Endodermal cell (in vitro differentiated cells): ENCODE measurements around the gene TCF12. TPM values are rescaled to one million over a fixed set of nuclear protein-coding genes. Genes with fewer than 3 reads are reported as not detected.

ENCODE experiments used
- DNase-seq: peaks from one replicate; pipeline ENCODE4 v3.0.0-alpha.2; 2017
- H3K27ac ChIP-seq: 2 replicates; pipeline ENCODE4 v1.5.1; 2013; ENCODE audit warnings: mild to moderate bottlenecking, low read depth, low read length, moderate library complexity
- H3K27me3 ChIP-seq: 2 replicates; pipeline ENCODE4 v1.6.1; 2013; ENCODE audit warnings: mild to moderate bottlenecking, low read length, moderate library complexity; ENCODE audit not compliant: insufficient read depth, control insufficient read depth, poor library complexity, severe bottlenecking
- H3K36me3 ChIP-seq: 2 replicates; pipeline ENCODE4 v1.7.0; 2013; ENCODE audit warnings: mild to moderate bottlenecking, low read length, moderate library complexity; ENCODE audit not compliant: control insufficient read depth, insufficient read depth
- H3K4me1 ChIP-seq: one replicate; pipeline ENCODE4 v1.7.0; 2013; ENCODE audit warnings: low read length; ENCODE audit not compliant: control insufficient read depth, insufficient read depth
- H3K4me3 ChIP-seq: 2 replicates; pipeline ENCODE4 v1.5.1; 2013; ENCODE audit warnings: mild to moderate bottlenecking, low read length, moderate library complexity
- H3K9ac ChIP-seq: 2 replicates; pipeline ENCODE4 v1.6.1; 2013; ENCODE audit warnings: mild to moderate bottlenecking, low read length, moderate library complexity; ENCODE audit not compliant: poor library complexity, severe bottlenecking; ENCODE audit errors: extremely low read depth
- H3K9me3 ChIP-seq: 2 replicates; pipeline ENCODE4 v1.6.1; 2013; ENCODE audit warnings: mild to moderate bottlenecking, low read length, moderate library complexity; ENCODE audit not compliant: control insufficient read depth
- H3K27ac Mint-ChIP-seq: 2 replicates; pipeline ENCODE4 v1.8.0; 2020; ENCODE audit warnings: mixed read lengths
- H3K27me3 Mint-ChIP-seq: 2 replicates; pipeline ENCODE4 v1.8.0; 2021; ENCODE audit warnings: mild to moderate bottlenecking, mixed read lengths; ENCODE audit not compliant: insufficient read depth
- H3K36me3 Mint-ChIP-seq: 2 replicates; pipeline ENCODE4 v1.8.0; 2020; ENCODE audit warnings: low read depth, mixed read lengths
- H3K4me1 Mint-ChIP-seq: 2 replicates; pipeline ENCODE4 v1.8.0; 2020; ENCODE audit warnings: mixed read lengths
- H3K4me3 Mint-ChIP-seq: 2 replicates; pipeline ENCODE4 v1.8.0; 2020; ENCODE audit warnings: mild to moderate bottlenecking, moderate library complexity, mixed read lengths
- H3K9me3 Mint-ChIP-seq: 2 replicates; pipeline ENCODE4 v1.8.0; 2020; ENCODE audit warnings: mild to moderate bottlenecking, mixed read lengths
- WGBS, 2 experiments: methylation state at CpG; one replicate each; pipeline versions ENCODE4 v1.1.5 to v1.1.7; 2013; ENCODE audit warnings: missing lambda C conversion rate in 2 of 2, mixed read lengths in 1 of 2; ENCODE audit not compliant: insufficient coverage in 1 of 2, insufficient read length in 1 of 2; 5-methylcytosine and 5-hydroxymethylcytosine counted together
- total RNA-seq, 2 donors: library from RNA; stranded (reverse); fragmentation: NEBNext Ultra II Directional in 1 of 2; extraction: Animal tissue kit (Norgen Biotek cat#: 25700) in 1 of 2; gene quantifications; 2 replicates in 1 of 2; 3 replicates in 1 of 2; pipeline ENCODE4 v1.2.1, GENCODE V29; 2021
- TF ChIP-seq, protein P1 (sequence below): fragments of 200-600 bp; sonication (generic); conservative IDR thresholded peaks from 2 replicates; pipeline ENCODE4 v1.5.0; 2021; ENCODE audit warnings: antibody characterized with exemption, mild to moderate bottlenecking

The TCF12 gene
- total RNA-seq, 2 donors from 2014 or later, result 103 to 121 TPM

DNA sequence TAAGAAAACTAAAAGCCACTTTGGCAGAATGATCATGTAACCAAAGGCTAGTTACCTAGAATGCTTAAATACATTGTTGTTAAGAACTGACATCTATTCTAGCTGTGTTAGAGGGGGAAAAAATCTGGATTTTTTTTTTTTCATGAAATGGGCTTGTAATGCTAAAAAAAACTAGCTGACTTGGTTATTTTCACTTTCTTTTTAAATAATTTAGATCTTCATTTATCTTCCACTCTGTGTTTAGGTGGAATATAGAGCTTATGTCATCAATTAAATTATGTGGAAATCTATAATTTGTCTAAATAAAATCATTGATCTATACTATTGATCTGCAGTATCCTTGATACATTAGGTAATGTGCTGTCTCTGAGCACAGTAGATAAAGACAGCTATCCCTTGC, 217.4 kb downstream of the TCF12 start:
- H3K27me3 ChIP-seq, result no peaks in the 10 kb centered on the region
- H3K27ac Mint-ChIP-seq, result no peak overlapping the region
- H3K36me3 ChIP-seq, result no peaks in the 10 kb centered on the region
- H3K4me1 ChIP-seq, result peaks cover 2% of the 10 kb centered on the region
- H3K9me3 Mint-ChIP-seq, result no peaks in the 10 kb centered on the region
- H3K27me3 Mint-ChIP-seq, result no peaks in the 10 kb centered on the region
- TF ChIP-seq, protein P1, sequence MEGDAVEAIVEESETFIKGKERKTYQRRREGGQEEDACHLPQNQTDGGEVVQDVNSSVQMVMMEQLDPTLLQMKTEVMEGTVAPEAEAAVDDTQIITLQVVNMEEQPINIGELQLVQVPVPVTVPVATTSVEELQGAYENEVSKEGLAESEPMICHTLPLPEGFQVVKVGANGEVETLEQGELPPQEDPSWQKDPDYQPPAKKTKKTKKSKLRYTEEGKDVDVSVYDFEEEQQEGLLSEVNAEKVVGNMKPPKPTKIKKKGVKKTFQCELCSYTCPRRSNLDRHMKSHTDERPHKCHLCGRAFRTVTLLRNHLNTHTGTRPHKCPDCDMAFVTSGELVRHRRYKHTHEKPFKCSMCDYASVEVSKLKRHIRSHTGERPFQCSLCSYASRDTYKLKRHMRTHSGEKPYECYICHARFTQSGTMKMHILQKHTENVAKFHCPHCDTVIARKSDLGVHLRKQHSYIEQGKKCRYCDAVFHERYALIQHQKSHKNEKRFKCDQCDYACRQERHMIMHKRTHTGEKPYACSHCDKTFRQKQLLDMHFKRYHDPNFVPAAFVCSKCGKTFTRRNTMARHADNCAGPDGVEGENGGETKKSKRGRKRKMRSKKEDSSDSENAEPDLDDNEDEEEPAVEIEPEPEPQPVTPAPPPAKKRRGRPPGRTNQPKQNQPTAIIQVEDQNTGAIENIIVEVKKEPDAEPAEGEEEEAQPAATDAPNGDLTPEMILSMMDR, result no peak
- H3K4me1 Mint-ChIP-seq, result peaks cover 23% of the 10 kb centered on the region
- DNase-seq, result no peak
- no peaks in the 10 kb centered on the region for H3K9me3 ChIP-seq
- no peak overlapping the region for H3K4me3 ChIP-seq
- no peak overlapping the region for H3K27ac ChIP-seq
- peaks cover 4% of the 10 kb centered on the region for H3K36me3 Mint-ChIP-seq
- no peak overlapping the region for H3K4me3 Mint-ChIP-seq
- no peak overlapping the region for H3K9ac ChIP-seq

- Mint-ChIP-seq H3K4me1 (peaks cover 21% of the 10 kb centered on the region), H3K27ac (peak overlapping the region; percentile 79), H3K27me3 (no peaks in the 10 kb centered on the region), H3K36me3 (no peaks in the 10 kb centered on the region), H3K4me3 (no peak overlapping the region), H3K9me3 (no peaks in the 10 kb centered on the region)
- no peaks in the 10 kb centered on the region for H3K27me3 ChIP-seq
- H3K4me3 ChIP-seq, result no peak overlapping the region
- no CpG with 5 or more reads among the region's 1 CpG for WGBS, 2 experiments
- H3K36me3 ChIP-seq, result no peaks in the 10 kb centered on the region
- peak overlapping the region; percentile 22 for H3K9ac ChIP-seq
- peaks cover 2% of the 10 kb centered on the region for H3K4me1 ChIP-seq
- TF ChIP-seq, protein P1, result peak; percentile 94
- no peaks in the 10 kb centered on the region for H3K9me3 ChIP-seq
- peak; percentile 83 for DNase-seq
- no peak overlapping the region for H3K27ac ChIP-seq
Measured at GRCh38 chr15:57138349-57138788, 219.9 kb downstream of the TCF12 start.

GRCh38 chr15:57143511-57144078, 225.2 kb downstream of the TCF12 start:
- no peaks in the 10 kb centered on the region for H3K9me3 Mint-ChIP-seq
- H3K27me3 Mint-ChIP-seq, result no peaks in the 10 kb centered on the region
- Histone ChIP-seq H3K9ac (no peak overlapping the region), H3K4me1 (no peaks in the 10 kb centered on the region), H3K9me3 (no peaks in the 10 kb centered on the region), H3K4me3 (no peak overlapping the region), H3K36me3 (no peaks in the 10 kb centered on the region), H3K27ac (no peak overlapping the region), H3K27me3 (no peaks in the 10 kb centered on the region)
- no peak overlapping the region for H3K4me3 Mint-ChIP-seq
- peaks cover 21% of the 10 kb centered on the region for H3K4me1 Mint-ChIP-seq
- H3K36me3 Mint-ChIP-seq, result no peaks in the 10 kb centered on the region
- 82 to 100% methylated on average over 1 of the region's 1 CpG for WGBS, 2 experiments
- DNase-seq, result no peak
- TF ChIP-seq, protein P1, result no peak
- no peak overlapping the region for H3K27ac Mint-ChIP-seq
